SK-N-MC (cell line): ENCODE measurements around the gene ABCC1.

Source experiments
- EZH2 ChIP-seq: fragments of 200-600 bp; sonication (generic); IDR thresholded peaks from one replicate; pipeline ENCODE4 v1.6.1; 2017; ENCODE audit warnings: antibody characterized with exemption
- POLR2AphosphoS5 ChIP-seq: IDR thresholded peaks from 2 replicates; pipeline ENCODE4 v1.6.1; 2012; ENCODE audit warnings: mild to moderate bottlenecking, low read depth, low read length, borderline replicate concordance

DNA sequence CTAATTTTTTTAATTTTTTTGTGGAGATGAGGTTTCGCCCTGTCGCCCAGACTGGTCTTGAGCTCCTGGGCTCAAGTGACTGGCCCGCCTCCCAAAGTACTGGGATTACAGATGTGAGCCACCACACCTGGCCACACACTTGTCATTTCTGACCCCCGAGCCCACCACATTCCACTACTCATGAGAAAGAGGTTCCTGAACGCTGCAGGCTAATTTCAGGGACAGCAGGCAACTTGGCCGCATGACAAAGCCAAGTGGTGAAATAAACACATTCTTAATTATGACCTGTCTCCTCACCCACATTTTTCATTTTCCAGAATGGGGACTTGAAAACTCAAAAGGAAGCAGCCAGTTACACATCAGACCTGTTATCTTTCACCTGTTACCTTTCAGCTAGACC, 159.3 kb downstream of the ABCC1 start:
- TF ChIP-seq EZH2 (no peak), POLR2AphosphoS5 (no peak)
